ENCODE data around the gene ST8SIA1. TPM values are rescaled to one million over a fixed set of nuclear protein-coding genes. Genes with fewer than 3 reads are reported as not detected.
A peak's percentile ranks its signal among the peaks of the same experiment; 100 is the strongest.
"Not testable (repeated sequence)": the region's sequence is repeated elsewhere in the genome, so short reads cannot be mapped to it uniquely, and the experiment has no call there.

The ST8SIA1 gene, protein sequence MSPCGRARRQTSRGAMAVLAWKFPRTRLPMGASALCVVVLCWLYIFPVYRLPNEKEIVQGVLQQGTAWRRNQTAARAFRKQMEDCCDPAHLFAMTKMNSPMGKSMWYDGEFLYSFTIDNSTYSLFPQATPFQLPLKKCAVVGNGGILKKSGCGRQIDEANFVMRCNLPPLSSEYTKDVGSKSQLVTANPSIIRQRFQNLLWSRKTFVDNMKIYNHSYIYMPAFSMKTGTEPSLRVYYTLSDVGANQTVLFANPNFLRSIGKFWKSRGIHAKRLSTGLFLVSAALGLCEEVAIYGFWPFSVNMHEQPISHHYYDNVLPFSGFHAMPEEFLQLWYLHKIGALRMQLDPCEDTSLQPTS
- total RNA-seq: 1 to 10 TPM; 9.5 to 9.6 TPM

DNA sequence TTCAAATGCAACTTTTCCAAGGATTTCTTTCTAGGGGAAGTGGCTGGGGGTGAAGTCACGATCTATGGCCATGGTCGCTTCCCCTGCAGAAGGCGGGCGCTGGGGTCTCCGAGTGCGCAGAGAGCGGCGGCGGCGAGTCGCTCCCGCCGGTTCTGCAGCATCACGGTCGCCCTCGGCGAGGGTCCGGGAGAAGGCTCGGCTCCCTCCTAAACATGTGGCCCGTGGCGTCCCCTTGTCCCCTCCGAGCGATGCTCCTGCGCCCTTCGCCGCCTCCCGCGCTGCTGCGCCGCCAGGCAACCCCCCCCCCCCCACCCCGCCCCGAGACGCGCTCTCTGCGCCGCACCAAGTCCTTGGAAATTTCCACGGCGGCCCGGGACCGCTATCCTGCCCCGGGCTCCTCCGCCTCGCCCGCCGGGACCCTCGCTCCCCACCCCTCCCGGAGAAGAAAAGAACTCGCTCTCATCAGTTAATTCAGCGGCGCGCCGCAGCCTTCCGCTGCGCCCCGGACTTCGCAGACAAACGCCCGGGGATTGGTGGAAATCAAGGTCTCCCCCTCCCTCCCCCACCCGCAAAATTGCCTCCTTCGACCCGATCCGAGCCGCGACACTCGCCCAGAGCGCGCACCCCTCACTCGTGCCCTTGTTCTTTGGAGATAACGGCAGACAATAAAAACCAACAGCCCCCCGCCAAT lies at the start of gene ST8SIA1:
ST8SIA1 (minus strand) TSS at position 298 of the 691 bp plus-strand sequence. CDS start 475 bp downstream, outside the sequence.
- peaks cover 6% of the 10 kb centered on the region for H3K36me3 Mint-ChIP-seq
- POLR2A ChIA-PET: interaction anchor here (1.0 to 1.3 kb wide), 3 partner anchors 47 to 233 kb away, joined by 3 to 9 read pairs (median 4); no protein-coding TSS in a partner anchor

DNA sequence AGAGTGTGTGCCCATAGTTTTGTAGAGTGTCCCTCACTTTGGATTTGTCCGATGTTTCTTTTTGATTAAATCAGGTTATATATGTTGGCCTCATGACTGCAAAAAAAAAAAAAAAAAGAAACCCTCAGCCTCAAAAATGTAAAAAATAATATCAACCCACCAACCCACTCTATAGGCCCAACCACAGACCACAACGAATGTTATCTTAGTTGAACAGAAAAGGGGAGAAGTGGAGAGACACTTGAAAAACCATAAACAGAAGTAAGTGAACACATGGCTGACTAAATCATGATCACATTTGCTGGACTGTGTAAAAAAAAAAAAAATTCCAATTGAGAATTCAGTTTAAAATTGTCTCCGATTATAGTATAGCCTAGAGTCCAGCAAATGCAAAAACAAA lies 45.5 kb upstream of the ST8SIA1 start:
- Mint-ChIP-seq H3K4me3 (no peak overlapping the region), H3K4me1 (ENCODE audit: low read depth) (no peaks in the 10 kb centered on the region), H3K27me3 (no peaks in the 10 kb centered on the region), H3K9me3 (peaks cover 2% of the 10 kb centered on the region), H3K36me3 (no peaks in the 10 kb centered on the region), H3K27ac (no peak overlapping the region)
- intact Hi-C loops (cut with micrococcal nuclease): no loop called here
- POLR2A ChIA-PET: no interaction called here
- DNase-seq: no peak
- CTCF ChIA-PET: no interaction called here

More for the DNA sequence above, at the start of gene ST8SIA1:
- Mint-ChIP-seq H3K4me1 (ENCODE audit: low read depth) (peaks cover 50% of the 10 kb centered on the region), H3K9me3 (no peaks in the 10 kb centered on the region), H3K27ac (peak within 1 kb of the TSS; percentile 89), H3K4me3 (peak within 1 kb of the TSS; percentile 90), H3K27me3 (no peaks in the 10 kb centered on the region)
- peak; percentile 78 for DNase-seq
- CTCF ChIA-PET: interaction anchor here (0.9 to 2.1 kb wide), 21 partner anchors 13 to 637 kb away, joined by 3 to 22 read pairs (median 7); partner anchors contain the start of gene ETNK1
- intact Hi-C loops (cut with micrococcal nuclease): loop anchor here (1.0 to 5.0 kb wide), 12 partner anchors 13 to 637 kb away; partner anchors contain the start of gene C2CD5

DNA sequence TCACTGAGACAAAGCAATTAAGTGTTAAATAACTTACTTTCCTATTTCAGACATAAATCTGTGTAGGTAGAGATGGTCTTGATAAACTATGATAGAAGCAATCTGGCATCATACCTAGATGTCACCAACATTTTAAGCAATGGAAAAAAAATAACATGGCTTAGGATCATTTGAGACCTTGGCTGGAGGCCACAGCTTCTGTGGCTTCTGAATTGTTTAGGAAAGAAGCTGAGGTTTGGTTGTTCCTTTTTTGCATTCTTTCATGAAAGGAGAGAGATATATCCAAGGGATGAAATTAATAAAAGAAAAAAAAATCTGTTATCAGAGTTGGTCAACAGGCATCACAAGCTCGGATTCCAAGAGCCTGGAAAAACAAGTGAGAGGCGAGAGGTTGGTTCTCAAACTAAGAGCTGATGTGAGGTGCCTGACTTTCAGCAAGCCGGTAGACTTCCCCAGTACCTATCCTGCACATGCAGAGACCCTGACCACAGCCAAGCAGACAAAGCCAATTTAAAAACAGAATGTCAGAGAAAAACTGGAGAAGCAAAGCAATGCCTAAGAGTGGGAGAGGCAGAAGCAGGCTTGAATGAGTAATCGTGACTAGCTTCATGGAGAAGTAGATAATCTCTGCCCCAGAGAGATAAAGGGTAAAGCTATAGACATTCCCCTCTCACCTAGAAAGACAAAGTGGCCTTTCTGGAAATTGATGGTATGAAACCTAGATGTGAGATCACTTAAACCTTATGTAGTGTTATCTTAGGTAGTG lies 43.4 kb upstream of the ST8SIA1 start:
- H3K27me3 Mint-ChIP-seq: no peaks in the 10 kb centered on the region
- intact Hi-C loops (cut with micrococcal nuclease): no loop called here
- H3K27ac Mint-ChIP-seq: no peak overlapping the region
- ChIA-PET POLR2A (no interaction called here), CTCF (no interaction called here)
- no peaks in the 10 kb centered on the region for H3K9me3 Mint-ChIP-seq
- no peaks in the 10 kb centered on the region for H3K36me3 Mint-ChIP-seq
- peaks cover 14% of the 10 kb centered on the region for H3K4me1 Mint-ChIP-seq (ENCODE audit: low read depth)
- no peak for DNase-seq
- no peak overlapping the region for H3K4me3 Mint-ChIP-seq

DNA sequence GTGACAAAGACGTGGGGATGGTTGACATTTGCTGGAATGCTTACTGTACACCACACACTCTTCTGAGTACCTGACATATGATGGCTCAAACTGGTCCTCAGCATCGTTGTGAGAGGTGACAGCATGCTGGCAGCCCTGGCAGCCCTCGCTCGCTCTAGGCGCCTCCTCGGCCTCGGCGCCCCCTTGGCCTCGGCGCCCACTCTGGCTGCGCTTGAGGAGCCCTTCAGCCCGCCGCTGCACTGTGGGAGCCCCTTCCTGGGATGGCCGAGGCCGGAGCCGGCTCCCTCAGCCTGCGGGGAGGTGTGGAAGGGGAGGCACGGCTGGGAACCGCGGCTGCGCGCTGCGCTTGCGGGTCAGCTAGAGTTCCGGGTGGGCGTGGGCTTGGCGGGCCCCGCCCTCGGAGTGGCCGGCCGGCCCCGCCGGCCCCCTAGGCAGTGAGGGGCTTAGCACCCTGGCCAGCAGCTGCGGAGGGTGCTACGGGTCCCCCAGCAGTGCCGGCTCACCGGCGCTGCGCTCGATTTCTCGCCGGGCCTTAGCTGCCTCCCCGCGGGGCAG lies 42.2 kb upstream of the ST8SIA1 start:
- H3K4me3 Mint-ChIP-seq; CTCF ChIA-PET; H3K27me3 Mint-ChIP-seq; intact Hi-C loops (cut with micrococcal nuclease); H3K9me3 Mint-ChIP-seq; H3K36me3 Mint-ChIP-seq; DNase-seq; H3K27ac Mint-ChIP-seq; POLR2A ChIA-PET: not testable (repeated sequence)
- H3K4me1 Mint-ChIP-seq (ENCODE audit: low read depth): peaks cover 14% of the 10 kb centered on the region

DNA sequence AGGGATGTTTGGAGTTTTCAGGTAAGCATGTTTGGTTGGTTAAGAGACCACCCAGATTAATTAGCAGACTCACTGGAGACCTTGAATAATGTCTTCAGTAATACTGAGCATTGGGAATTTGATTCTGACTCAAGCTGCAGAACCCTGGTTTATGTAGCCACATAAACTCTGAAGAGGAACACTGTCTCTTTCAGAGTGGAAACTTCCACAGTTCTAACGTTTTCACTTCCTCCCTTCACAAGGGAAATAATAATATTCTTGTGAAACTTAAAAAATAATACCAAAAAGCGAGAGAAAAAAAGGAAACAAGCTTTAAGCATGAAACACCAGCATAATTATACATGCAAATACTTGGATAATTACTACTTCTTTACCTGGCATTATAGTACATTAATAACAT lies 40.0 kb upstream of the ST8SIA1 start:
- DNase-seq: no peak
- peaks cover 3% of the 10 kb centered on the region for H3K9me3 Mint-ChIP-seq
- H3K36me3 Mint-ChIP-seq: no peaks in the 10 kb centered on the region
- ChIA-PET POLR2A (no interaction called here), CTCF (no interaction called here)
- H3K27ac Mint-ChIP-seq: no peak overlapping the region
- intact Hi-C loops (cut with micrococcal nuclease): no loop called here
- H3K4me3 Mint-ChIP-seq: no peak overlapping the region
- no peaks in the 10 kb centered on the region for H3K27me3 Mint-ChIP-seq
- peaks cover 14% of the 10 kb centered on the region for H3K4me1 Mint-ChIP-seq (ENCODE audit: low read depth)

DNA sequence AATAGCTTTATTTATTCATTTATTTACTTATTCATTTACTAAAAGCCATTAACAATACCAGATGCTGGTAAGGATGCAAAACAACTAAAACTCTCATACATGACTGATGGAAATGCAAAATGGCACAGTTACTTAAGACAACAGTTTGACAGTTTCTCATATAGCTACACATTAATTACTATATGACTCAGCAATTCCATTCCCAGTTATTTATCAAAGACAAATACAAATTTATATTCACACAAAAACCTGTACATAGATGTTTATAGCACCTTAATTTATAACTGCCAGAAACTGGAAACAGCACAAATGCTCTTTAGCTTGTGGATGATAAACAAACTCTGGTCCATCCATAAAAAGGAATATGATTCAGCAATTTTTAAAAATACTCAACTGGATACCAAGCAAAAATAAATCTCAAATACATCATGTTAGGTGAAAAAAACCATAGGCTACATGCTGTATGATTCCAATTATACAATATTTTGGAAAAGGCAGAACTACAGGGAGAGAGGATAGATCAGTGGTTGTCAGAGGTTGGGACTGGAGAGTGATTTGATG lies 37.9 kb upstream of the ST8SIA1 start:
- DNase-seq: no peak
- ChIA-PET CTCF (no interaction called here), POLR2A (no interaction called here)
- peaks cover 6% of the 10 kb centered on the region for H3K36me3 Mint-ChIP-seq
- H3K27ac Mint-ChIP-seq: no peak overlapping the region
- peaks cover 14% of the 10 kb centered on the region for H3K4me1 Mint-ChIP-seq (ENCODE audit: low read depth)
- H3K4me3 Mint-ChIP-seq: no peak overlapping the region
- intact Hi-C loops (cut with micrococcal nuclease): no loop called here
- H3K27me3 Mint-ChIP-seq: no peaks in the 10 kb centered on the region
- H3K9me3 Mint-ChIP-seq: peaks cover 20% of the 10 kb centered on the region

DNA sequence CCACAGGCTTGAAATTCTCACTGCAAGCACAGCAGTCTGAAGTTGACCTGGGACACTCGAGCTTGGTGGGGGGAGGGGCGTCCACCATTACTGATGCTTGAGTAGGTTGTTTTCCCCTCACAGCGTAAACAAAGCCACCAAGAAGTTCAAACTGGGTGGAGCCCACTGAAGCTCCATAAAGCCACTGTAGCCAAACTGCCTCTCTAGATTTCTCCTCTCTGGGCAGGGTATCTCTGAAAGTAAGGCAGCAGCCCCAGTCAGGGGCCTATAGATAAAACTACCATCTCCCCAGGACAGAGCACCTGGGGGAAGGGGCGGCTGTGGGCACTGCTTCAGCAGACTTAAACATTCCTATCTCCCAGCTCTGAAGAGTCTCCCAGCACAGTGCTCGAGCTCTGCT lies 31.7 kb upstream of the ST8SIA1 start:
- Mint-ChIP-seq H3K4me3 (no peak overlapping the region), H3K27me3 (no peaks in the 10 kb centered on the region), H3K36me3 (peaks cover 9% of the 10 kb centered on the region), H3K27ac (no peak overlapping the region), H3K4me1 (ENCODE audit: low read depth) (no peaks in the 10 kb centered on the region), H3K9me3 (peaks cover 25% of the 10 kb centered on the region)
- CTCF ChIA-PET: no interaction called here
- POLR2A ChIA-PET: no interaction called here
- DNase-seq: no peak
- intact Hi-C loops (cut with micrococcal nuclease): no loop called here

DNA sequence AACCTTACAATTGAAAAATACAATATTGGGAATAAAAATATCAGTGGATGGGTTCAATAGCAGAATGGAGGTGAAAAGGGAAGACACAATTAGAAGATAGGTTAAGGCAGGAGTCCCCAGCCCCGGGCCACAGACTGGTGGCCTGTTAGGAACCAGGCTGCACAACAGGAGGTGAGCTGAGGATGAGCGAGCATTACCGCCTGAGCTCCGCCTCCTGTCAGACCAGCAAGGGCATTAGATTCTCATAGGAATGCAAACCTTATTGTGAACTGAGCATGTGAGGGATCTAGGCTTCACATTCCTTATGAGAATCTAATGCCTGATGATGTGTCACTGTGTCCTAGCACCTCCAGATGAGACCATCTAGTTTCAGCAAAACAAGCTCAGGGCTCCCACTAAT lies 27.3 kb upstream of the ST8SIA1 start:
- POLR2A ChIA-PET: no interaction called here
- H3K27ac Mint-ChIP-seq: no peak overlapping the region
- H3K27me3 Mint-ChIP-seq: no peaks in the 10 kb centered on the region

DNA sequence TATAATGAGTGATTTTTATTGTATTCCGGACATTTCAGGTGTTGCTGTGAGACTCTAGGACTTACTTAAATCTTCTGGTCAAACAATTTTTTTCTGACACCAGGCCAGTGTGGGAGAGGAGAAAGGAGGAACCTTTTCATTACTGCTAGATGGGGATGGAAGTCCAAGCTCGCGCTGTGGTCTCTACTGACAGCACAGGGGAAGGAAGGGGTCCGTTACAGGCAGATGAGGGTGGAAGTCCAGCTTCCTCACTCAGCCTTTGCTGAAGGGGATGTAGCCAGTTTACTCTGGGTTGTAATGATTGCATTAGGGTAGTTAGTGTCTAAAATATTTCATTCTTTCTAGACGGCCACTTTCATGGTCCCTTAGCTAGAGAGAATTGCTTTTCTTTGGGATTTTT lies 26.3 kb upstream of the ST8SIA1 start:
- ChIA-PET POLR2A (no interaction called here), CTCF (no interaction called here)
- no peak overlapping the region for H3K27ac Mint-ChIP-seq
- H3K27me3 Mint-ChIP-seq: no peaks in the 10 kb centered on the region
- H3K9me3 Mint-ChIP-seq: no peaks in the 10 kb centered on the region
- intact Hi-C loops (cut with micrococcal nuclease): no loop called here
- H3K4me1 Mint-ChIP-seq (ENCODE audit: low read depth): no peaks in the 10 kb centered on the region
- H3K4me3 Mint-ChIP-seq: no peak overlapping the region
- no peak for DNase-seq
- no peaks in the 10 kb centered on the region for H3K36me3 Mint-ChIP-seq

More for the DNA sequence above, 27.3 kb upstream of the ST8SIA1 start:
- no peaks in the 10 kb centered on the region for H3K9me3 Mint-ChIP-seq
- H3K36me3 Mint-ChIP-seq: peaks cover 1% of the 10 kb centered on the region
- intact Hi-C loops (cut with micrococcal nuclease): no loop called here
- no peak overlapping the region for H3K4me3 Mint-ChIP-seq
- CTCF ChIA-PET: interaction anchor here (0.7 to 0.8 kb wide), 2 partner anchors 27 to 86 kb away, joined by 3 read pairs; no protein-coding TSS in a partner anchor
- H3K4me1 Mint-ChIP-seq (ENCODE audit: low read depth): no peaks in the 10 kb centered on the region
- no peak for DNase-seq

DNA sequence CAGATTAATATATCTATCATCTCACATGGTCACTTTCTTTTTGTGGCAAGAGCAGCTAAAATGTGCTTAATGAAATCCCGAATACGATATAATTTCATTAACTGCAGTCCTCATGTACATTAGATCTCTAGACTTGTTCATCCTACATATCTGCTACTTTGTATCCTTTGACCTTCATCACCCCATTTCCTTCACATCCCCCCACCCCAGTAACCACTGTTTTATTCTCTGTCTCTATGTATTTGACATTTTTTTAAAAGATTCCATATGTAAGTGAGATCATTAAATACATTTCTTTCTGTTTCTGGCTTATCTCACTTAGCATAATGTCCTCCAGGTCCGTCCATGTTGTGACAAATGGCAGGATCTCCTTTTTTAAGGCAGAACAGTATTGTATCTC lies 23.0 kb upstream of the ST8SIA1 start:
- intact Hi-C loops (cut with micrococcal nuclease): no loop called here

DNA sequence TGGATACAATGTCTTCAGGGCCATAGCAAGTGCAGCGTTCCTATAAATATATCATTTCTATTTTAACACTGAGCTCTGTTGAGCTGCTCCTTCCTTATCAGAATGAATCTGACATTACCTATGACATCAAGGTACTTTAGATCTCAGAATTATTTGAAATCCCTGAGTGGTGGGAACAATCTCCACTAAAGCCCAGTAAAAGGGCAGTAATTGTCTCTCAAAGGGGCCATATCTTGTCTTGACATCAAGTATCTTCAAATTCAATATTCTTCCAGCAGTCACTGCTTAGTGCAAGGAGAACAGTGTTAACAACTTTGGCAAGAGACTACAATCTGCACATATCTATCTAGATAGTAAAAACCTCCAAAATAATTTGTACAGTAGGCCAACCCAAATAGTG lies 21.7 kb upstream of the ST8SIA1 start:
- H3K4me3 Mint-ChIP-seq: no peak overlapping the region
- ChIA-PET CTCF (no interaction called here), POLR2A (no interaction called here)
- DNase-seq: no peak
- no peak overlapping the region for H3K27ac Mint-ChIP-seq
- H3K27me3 Mint-ChIP-seq: no peaks in the 10 kb centered on the region
- intact Hi-C loops (cut with micrococcal nuclease): no loop called here
- no peaks in the 10 kb centered on the region for H3K4me1 Mint-ChIP-seq (ENCODE audit: low read depth)
- no peaks in the 10 kb centered on the region for H3K36me3 Mint-ChIP-seq
- no peaks in the 10 kb centered on the region for H3K9me3 Mint-ChIP-seq

More for the DNA sequence above, 23.0 kb upstream of the ST8SIA1 start:
- POLR2A ChIA-PET: no interaction called here
- H3K27ac Mint-ChIP-seq: no peak overlapping the region
- H3K36me3 Mint-ChIP-seq: no peaks in the 10 kb centered on the region
- no peak overlapping the region for H3K4me3 Mint-ChIP-seq
- DNase-seq: no peak
- H3K4me1 Mint-ChIP-seq (ENCODE audit: low read depth): no peaks in the 10 kb centered on the region
- H3K9me3 Mint-ChIP-seq: no peaks in the 10 kb centered on the region
- no peaks in the 10 kb centered on the region for H3K27me3 Mint-ChIP-seq
- CTCF ChIA-PET: no interaction called here
